GM21381 (cell line): ENCODE results near the gene C1QTNF7.

Experiments used
- ATAC-seq: cut with Tn5 transposase; IDR thresholded peaks from one replicate; pipeline ENCODE4 v1.9.1; 2021; ENCODE audit warnings: mild to moderate bottlenecking, moderate library complexity; ENCODE audit not compliant: unreplicated experiment

Gene C1QTNF7

GRCh38 chr4:15427701-15428100, at the start of gene C1QTNF7:
Gene C1QTNF7, plus strand, starts transcription at chr4:15428033. Its CDS starts 7,711 bp downstream, at chr4:15435744.
- no peak for ATAC-seq

- ATAC-seq = no peak
Observed at GRCh38 chr4:15378062-15378461, 49.8 kb upstream of the C1QTNF7 start.

- ATAC-seq = no peak
Observed at GRCh38 chr4:15378493-15378892, 49.3 kb upstream of the C1QTNF7 start.

- ATAC-seq = no peak
Observed at GRCh38 chr4:15381806-15382338, 46.0 kb upstream of the C1QTNF7 start.

- ATAC-seq = no peak
Observed at GRCh38 chr4:15382669-15383273, 45.1 kb upstream of the C1QTNF7 start.

- no peak for ATAC-seq
Observed at GRCh38 chr4:15385515-15385914, 42.3 kb upstream of the C1QTNF7 start.

GRCh38 chr4:15385928-15386327, 41.9 kb upstream of the C1QTNF7 start:
- no peak for ATAC-seq

- ATAC-seq = no peak
Observed at GRCh38 chr4:15390494-15390893, 37.3 kb upstream of the C1QTNF7 start.

GRCh38 chr4:15392053-15392805, 35.6 kb upstream of the C1QTNF7 start:
- ATAC-seq = no peak

GRCh38 chr4:15395311-15395710, 32.5 kb upstream of the C1QTNF7 start:
- ATAC-seq = no peak

- ATAC-seq = peak; percentile 78
Observed at GRCh38 chr4:15396157-15396800, 31.6 kb upstream of the C1QTNF7 start.

- ATAC-seq = no peak
Observed at GRCh38 chr4:15398001-15398400, 29.8 kb upstream of the C1QTNF7 start.

- ATAC-seq = no peak
Observed at GRCh38 chr4:15398732-15399131, 29.1 kb upstream of the C1QTNF7 start.

- ATAC-seq = no peak
Observed at GRCh38 chr4:15400226-15400625, 27.6 kb upstream of the C1QTNF7 start.

GRCh38 chr4:15400981-15401671, 26.7 kb upstream of the C1QTNF7 start:
- peak; percentile 63 for ATAC-seq

GRCh38 chr4:15402146-15402545, 25.7 kb upstream of the C1QTNF7 start:
- ATAC-seq = no peak

- ATAC-seq = no peak
Observed at GRCh38 chr4:15402974-15403373, 24.9 kb upstream of the C1QTNF7 start.

- no peak for ATAC-seq
Observed at GRCh38 chr4:15405018-15405417, 22.8 kb upstream of the C1QTNF7 start.

- ATAC-seq = no peak
Observed at GRCh38 chr4:15410750-15411149, 17.1 kb upstream of the C1QTNF7 start.

- ATAC-seq = no peak
Observed at GRCh38 chr4:15412461-15412860, 15.4 kb upstream of the C1QTNF7 start.

- no peak for ATAC-seq
Observed at GRCh38 chr4:15413010-15413622, 14.7 kb upstream of the C1QTNF7 start.
